Measurements from ENCODE around the gene GRWD1.

Gene GRWD1

DNA sequence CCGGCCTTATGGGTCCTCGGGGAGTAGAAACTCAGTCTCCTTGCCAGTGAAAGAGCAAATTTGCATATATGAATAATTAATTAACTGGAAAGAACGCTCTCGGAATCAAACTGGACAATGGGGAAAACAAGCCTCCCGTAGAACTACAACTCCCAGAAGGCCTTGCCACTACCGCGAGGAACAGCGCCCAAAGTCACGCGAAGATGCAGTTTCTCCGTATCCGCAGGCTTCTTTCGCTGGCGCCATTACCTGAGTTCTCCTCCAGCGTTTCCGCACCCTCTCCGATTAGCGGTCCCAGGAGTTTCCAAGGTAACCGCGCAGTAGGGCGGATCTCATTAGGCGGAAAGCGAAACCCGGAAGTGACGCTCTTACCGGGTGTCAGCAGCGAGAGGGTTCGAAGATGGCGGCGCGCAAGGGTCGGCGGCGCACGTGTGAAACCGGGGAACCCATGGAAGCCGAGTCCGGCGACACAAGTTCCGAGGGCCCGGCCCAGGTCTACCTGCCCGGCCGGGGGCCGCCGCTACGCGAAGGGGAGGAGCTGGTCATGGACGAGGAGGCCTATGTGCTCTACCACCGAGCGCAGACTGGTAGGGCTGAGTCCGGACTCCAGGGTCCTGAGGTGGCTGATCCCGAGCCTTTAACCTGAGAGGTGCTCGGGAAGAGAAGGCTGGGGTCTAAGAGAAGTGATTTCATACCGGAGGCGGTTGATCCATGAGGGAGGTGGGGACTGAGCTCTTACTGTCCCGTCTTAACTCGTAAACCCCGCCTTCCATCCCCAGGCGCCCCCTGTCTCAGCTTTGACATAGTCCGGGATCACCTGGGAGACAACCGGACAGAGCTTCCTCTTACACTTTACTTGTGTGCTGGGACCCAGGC lies at the start of gene GRWD1:
GRWD1 (plus strand) TSS at position 378 of the 876 bp plus-strand sequence; CDS start at position 401, 23 bp downstream.
- peak; percentile 98 for DNase-seq (ENCODE audit: low read depth)

DNA sequence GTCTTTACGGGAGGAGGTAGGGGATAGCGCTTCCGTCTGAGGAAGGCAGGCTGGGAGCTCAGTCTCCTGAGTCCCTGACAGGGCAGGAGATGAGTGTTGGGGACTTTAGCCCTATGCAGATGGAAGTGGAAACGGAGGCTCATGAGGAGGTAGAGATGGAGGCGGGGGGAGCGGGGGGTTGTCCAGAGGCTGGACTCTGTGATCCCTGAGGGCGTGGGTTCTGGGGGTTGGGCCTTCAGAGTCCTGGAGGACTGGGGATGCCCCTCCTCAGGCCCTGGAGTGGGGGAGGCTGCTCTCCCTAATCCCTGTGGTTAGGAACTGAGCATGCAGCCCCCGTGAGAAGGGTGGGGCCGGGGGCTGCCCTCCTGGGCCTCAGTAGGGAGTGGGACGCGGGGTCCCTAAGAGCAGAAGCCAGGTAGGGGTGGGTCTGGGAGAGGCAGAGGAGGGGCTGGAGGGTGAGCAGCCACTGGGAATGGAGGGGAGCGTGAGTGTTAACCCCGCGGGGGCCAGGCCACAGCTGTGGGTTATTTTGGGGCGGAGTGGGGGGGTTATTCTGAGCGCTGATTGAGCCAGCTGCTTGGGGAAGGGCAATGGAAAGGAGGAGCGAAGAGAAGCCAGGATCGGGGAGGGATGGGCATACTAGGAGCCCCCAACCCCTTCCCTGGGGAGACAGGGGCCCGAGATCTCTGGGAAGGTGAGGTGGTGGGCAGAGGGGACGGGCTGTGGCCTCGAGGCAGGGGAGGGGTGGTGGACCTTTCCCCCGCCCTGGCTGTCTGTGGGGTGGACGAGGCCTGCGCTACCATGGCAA lies 49.6 kb upstream of the GRWD1 start:
- DNase-seq (ENCODE audit: low read depth): no peak

DNA sequence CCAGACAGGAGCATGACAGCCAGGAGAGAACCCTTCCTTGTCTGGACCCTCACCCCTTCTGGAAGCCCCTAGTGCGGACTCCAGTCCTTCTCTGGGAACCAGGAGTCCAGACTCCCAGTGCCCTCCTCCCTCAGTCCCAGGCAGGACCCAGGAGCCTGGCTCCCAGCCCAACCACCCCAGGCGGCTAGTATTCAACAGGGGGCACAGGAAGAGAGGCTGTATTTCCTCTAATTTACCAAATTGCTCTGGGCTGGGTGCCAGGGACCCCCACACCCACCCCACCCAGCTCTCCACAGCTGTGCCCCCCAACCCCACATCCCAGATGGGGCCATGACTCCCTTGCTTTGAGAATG lies 49.0 kb upstream of the GRWD1 start:
- DNase-seq (ENCODE audit: low read depth): no peak

DNA sequence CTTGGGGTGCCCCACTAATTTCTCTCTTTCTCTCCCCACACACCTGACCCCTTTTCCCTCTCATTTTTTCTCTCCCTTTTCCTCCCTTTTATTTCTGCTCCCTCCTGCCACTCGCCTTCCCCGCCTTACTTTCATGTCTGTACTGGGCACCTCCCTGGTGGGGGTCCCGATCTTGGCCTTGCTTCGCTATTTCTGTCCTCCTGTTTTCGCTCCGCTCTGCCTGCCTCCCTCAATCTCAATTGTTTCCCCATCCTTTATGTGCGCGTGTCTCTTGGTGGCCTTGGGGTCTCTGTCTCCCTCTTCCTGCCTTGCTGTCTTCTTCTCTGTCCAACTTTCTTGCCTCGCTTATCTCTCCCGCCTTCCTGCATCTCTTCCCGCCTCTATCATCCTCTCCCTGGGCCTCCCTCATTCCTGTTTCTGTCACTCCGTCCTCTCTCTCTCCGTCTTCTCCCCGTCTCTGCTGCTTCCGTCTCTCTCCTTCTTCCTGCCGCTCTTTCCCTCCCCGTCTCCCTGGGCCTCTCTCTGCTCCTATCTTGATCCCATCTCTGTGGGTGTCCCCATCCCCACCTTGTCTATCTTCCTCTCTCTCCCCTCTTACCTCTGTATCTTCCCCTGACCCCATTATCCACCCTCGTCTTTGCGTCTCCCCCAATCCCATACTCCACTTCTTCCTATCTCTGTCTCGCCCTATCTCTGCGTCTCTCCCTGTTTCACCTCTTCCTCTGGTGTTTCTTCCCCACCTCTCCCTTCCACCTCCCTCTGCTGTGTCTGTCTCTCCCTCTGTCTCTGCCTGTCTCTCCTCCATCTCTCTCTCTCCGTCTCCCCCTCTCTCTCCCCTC lies 48.3 kb upstream of the GRWD1 start:
- no peak for DNase-seq (ENCODE audit: low read depth)

DNA sequence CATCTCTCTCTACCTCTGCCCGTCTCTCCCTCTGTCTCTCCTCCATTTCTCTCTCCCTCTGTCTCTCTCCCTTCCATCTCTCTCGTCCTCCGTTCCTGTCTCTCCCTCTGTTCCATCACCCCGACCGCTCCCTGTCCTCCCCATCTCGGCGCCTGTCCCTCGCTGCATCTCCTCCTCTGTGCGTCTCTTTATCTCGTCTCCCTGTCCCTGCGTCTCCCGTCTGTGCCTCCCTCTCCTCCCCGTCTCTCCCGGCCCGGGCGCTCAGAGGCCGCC lies 47.7 kb upstream of the GRWD1 start:
- DNase-seq (ENCODE audit: low read depth): no peak

DNA sequence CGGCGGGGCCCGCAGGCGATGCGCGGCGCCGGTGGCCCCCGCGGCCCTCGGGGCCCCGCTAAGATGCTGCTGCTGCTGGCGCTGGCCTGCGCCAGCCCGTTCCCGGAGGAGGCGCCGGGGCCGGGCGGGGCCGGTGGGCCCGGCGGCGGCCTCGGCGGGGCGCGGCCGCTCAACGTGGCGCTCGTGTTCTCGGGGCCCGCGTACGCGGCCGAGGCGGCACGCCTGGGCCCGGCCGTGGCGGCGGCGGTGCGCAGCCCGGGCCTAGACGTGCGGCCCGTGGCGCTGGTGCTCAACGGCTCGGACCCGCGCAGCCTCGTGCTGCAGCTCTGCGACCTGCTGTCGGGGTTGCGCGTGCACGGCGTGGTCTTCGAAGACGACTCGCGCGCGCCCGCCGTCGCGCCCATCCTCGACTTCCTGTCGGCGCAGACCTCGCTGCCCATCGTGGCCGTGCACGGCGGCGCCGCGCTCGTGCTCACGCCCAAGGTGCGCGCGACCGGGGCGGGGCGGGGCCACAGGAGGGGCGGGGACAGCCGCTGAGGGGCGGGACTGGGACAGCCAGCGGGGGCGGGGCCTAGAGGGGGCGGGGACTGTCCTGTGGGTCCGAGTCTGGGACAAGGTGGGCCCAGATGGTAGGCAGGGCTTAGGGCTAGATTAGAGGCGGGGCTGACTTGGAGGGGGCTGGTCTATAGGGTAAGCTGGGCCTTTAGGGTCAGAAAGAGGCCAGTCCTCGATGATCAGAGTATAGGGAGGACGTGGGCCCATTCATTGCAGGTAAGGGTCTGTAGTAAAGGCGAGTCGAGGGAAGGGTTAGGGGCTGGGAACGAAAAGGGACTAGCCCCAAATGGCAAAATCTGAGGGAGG lies 47.2 kb upstream of the GRWD1 start:
- peak; percentile 93 for DNase-seq (ENCODE audit: low read depth)

DNA sequence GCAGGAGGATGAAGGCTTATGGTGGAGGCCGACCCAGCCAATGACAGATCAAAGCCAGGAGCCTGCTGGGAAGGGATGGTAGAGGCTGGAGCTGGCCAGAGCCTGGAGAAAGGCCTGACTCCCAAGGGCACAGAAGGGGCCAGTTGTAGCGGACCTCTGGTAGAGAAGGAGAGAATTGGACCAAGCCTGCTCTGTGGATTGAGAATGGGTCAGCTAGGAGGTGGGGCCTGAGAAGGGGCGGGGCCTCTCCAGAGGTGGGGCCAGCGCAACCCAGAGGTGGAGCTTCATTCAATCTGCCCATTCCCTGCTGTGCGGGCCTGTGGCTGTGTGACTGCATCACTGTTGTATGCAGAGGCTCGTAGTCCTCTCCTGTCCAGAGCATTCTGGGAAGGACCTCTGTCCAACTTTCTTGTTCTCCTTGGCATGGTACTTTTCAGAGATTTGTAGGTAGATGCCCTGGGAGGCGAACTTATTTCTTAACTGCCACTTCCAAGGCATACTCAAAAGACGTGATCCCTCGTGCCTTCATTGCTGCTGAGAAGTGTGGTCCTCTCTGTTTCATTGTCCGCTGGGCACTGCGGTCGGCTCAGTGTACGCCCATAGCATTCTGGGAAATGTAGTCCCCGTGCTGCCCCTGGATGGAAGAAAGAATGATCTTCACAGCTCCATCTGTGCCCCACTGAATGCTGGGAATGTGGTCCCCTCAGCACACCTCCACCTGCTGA lies 45.6 kb upstream of the GRWD1 start:
- peak; percentile 89 for DNase-seq (ENCODE audit: low read depth)

DNA sequence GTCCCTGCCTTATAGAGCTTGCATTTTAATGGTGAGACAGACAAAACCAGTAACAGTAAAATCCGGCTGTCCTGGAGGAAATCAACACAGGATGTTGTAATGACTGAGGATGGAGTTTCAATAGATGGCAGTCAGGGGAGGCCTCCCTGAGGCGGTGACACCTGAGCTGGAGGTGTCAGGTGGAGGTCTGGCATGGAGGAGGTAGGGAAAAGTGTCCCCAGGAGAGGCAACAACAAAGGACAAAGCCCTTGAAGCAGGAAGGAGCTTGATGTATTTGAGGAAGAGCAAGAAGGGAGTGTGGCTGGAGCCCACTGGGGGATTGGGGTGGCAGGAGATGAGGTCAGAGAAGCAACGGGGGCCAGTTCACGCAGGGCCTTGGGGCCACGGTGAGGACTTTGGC lies 44.5 kb upstream of the GRWD1 start:
- no peak for DNase-seq (ENCODE audit: low read depth)

DNA sequence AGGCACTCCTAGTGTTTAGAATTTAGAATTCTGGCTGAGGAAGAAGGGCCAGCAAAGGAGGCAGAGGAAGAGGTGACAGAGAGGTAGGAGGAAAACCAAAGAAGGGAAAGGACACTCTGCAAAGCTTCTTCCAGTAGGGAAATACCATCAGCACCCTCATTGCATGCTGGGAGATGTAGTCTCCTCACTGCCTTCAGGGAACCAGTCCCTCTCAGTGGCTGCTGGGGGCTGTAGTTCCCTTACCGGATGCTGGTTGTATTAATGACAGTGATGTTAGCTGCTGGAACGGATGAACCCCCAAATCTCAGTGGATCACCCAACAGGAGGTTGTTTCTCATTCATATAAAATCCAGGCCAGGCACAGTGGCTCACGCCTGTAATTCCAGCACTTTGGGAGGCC lies 42.2 kb upstream of the GRWD1 start:
- peak; percentile 79 for DNase-seq (ENCODE audit: low read depth)

DNA sequence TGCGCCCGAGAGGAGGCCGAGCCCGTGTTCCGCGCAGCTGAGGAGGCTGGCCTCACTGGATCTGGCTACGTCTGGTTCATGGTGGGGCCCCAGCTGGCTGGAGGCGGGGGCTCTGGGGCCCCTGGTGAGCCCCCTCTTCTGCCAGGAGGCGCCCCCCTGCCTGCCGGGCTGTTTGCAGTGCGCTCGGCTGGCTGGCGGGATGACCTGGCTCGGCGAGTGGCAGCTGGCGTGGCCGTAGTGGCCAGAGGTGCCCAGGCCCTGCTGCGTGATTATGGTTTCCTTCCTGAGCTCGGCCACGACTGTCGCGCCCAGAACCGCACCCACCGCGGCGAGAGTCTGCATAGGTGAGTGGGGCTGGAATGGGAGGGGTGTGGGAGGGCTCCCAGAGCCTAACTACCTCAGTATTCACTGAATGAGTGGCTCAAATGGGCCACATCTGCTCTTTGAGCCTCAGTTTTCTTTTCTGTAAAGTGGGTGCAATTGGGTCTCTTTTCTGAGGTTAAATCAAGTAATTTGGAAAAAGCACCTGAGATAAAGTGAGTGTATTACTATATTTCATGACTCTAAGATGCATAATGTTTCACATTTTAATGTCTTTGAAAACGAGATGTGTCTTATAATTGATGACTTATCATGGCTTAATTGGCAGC lies 40.6 kb upstream of the GRWD1 start:
- no peak for DNase-seq (ENCODE audit: low read depth)

DNA sequence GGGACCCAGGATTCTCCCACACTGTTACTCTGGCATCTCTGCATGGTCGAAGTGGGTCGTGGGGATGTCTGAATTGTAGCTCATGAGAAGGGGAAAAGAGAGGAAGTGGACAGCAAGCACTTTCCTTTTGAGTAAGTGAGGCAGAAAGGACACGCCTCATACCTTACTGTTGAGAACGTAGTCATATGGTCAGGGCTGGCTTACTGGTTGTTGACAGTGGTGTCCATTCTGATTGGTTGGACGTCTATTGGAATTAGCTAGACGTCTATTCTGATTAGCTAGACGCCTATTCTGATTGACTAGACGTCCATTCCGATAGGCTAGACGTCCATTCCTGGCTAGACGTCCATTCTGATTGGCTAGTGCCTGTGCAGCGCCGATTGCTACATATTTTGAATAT lies 39.9 kb upstream of the GRWD1 start:
- no peak for DNase-seq (ENCODE audit: low read depth)

DNA sequence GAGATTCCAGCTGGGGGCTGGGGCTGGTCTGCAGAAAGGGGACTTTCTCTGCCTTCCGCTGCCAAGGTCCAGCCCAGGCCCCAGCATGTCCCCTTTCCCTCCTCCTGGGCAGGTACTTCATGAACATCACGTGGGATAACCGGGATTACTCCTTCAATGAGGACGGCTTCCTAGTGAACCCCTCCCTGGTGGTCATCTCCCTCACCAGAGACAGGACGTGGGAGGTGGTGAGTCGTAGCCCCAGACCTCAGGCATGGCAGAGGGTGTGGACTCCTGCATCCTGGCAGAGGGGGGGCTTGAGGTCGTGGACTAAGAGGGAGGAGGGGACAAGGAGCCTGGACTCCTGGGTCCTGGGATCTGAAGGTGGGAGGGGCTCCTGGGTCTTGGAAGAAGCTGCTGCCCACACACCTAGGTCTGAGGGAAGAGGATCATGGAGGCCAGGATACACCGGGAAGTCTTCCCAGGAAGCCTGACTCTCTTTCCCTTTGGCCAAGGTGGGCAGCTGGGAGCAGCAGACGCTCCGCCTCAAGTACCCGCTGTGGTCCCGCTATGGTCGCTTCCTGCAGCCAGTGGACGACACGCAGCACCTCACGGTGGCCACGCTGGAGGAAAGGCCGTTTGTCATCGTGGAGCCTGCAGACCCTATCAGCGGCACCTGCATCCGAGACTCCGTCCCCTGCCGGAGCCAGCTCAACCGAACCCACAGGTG lies 31.8 kb upstream of the GRWD1 start:
- DNase-seq (ENCODE audit: low read depth): no peak

DNA sequence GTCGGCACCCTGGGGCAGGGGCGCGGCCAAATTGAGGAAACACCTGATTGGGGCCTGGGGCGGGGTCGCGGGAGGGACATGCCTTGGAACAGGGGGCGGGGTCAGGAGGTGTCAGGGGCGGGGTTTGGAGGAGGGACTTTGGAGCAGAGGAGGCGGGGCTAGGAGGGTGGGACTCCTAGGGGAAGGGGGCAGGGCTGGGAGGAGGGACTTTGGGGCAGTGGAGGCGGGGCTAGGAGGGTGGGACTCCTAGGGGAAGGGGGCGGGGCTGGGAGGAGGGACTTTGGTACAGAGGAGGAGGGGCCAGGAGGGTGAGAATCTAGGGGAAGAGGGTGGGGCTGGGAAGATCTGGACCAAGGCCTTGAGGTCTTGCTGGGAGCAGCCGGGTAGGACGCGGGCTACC lies 30.4 kb upstream of the GRWD1 start:
- peak; percentile 81 for DNase-seq (ENCODE audit: low read depth)

DNA sequence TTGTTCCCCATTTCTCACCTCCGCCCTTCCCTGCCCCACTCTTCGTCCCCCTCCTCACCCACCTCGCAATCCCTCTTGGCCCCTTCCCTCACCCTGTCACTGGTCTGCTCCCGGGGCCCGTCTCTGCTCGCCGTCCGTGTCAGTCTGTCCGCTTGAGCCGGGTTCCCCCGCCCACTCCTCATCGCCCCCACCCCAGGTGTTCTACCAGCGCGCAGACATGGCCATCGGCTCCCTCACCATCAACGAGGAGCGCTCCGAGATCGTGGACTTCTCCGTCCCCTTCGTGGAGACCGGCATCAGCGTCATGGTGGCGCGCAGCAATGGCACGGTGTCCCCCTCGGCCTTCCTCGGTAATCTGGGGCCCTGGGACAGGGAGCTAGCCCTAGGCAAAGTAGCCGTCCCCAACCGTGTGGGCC lies 30.0 kb upstream of the GRWD1 start:
- no peak for DNase-seq (ENCODE audit: low read depth)

DNA sequence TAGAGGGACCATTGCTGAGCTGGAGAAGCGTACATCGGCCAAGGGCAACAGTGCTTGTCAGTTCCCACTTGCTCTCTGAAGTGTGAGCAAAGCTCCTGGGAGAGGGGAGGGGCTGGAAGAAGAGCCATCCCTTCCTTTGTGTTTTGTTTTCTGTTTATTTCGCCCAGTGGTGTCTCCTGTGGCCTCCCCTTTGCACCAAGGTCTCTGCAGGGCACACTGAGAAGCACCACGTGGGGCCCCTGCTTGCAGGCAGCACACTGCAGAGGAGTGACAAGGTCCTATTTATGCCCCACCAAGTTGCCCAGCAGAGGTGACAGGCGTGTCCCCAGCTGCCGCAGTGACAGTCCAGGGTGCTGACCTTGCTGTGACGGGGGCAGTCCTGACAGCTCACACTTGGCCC lies 28.4 kb upstream of the GRWD1 start:
- DNase-seq (ENCODE audit: low read depth): no peak

DNA sequence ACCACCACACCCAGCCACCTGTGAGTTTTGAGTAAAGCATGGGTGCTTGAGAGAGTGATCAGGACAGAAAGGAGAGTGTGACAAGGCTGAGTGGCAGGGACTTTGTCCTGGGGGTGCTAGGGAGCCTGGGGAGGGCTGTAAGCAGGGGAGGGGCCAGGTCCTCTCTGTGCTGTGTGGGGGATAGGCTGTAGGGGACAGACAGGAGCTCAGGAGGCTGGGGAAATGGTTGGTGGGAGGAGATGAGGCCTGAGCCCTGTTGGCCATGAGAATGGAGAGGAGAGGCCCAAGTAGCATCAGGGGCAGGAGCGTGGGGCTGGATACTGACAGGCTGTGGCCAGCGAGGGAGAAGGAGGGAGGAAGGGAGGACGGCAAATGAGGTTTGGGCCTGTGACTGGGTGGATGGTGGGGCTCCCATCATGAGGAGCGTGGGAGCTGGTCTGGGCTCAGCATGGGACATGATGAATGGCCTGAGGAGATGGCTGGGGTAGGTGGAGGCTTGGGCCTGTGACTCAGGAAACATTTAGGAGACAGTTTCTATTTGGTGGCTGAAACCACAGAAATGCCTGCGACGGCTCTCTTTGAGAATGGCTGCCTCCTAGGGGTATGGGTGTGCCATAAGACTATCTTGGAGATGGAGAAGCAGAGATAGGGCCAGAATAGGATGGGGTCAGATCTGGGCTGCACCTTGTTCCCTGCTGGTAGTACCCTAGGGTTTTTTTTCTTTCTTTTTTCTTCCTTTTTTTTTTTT lies 27.3 kb upstream of the GRWD1 start:
- no peak for DNase-seq (ENCODE audit: low read depth)

DNA sequence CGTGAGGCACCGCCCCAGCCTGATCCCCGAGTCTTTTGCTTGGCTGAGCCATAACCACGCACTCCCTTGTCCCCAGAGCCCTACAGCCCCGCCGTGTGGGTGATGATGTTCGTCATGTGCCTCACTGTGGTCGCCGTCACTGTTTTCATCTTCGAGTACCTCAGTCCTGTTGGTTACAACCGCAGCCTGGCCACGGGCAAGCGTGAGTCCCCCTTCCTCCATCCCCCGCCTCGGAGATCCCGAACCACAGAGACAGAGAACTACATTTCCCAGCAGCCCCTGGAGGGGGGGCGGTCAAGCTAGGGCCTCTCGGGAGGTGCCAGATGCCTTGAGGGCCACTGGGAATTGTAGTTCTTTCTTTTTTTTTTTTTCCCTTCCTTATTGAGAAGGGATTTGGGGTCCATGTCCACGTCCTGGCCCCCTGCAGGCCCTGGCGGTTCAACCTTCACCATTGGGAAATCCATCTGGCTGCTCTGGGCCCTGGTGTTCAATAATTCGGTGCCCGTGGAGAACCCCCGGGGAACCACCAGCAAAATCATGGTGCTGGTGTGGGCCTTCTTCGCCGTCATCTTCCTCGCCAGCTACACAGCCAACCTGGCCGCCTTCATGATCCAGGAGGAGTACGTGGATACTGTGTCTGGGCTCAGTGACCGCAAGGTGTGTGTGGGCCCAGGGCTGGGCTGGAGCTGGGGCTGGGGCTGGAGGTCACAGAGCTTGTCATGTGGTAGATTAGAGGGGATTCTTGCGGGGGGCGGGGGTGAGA lies 26.4 kb upstream of the GRWD1 start:
- DNase-seq (ENCODE audit: low read depth): peak; percentile 42

DNA sequence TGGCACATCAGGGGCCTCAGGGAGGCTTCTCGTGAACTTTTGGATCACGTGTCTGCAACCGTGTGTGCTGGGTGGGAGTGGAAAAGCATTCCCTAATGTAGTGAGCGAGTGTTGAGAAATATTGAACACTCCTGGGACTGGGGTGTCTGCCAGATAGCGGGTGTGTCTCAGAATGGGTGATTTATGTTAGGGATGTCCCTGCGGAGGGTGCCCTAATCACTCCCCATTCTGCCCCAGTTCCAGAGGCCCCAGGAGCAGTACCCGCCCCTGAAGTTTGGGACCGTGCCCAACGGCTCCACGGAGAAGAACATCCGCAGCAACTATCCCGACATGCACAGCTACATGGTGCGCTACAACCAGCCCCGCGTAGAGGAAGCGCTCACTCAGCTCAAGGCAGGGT lies 24.2 kb upstream of the GRWD1 start:
- DNase-seq (ENCODE audit: low read depth): no peak

Measured in iris pigment epithelial cell (primary cell).